Colonic mucosa (tissue), 4 donors: ENCODE data around the gene PFKP. TPM values are rescaled to one million over a fixed set of nuclear protein-coding genes. Genes with fewer than 3 reads are reported as not detected.

Experiments used
- DNase-seq: peaks from one replicate; pipeline ENCODE4 v3.0.0-alpha.2; 2020
- H3K27ac ChIP-seq: fragments of 200-600 bp; one replicate; pipeline ENCODE4 v1.8.0; 2021
- H3K27me3 ChIP-seq: fragments of 200-600 bp; one replicate; pipeline ENCODE4 v1.8.0; 2021
- H3K36me3 ChIP-seq: fragments of 200-600 bp; one replicate; pipeline ENCODE4 v1.8.0; 2021
- H3K4me1 ChIP-seq: fragments of 200-600 bp; one replicate; pipeline ENCODE4 v1.8.0; 2021; ENCODE audit warnings: mild to moderate bottlenecking
- H3K4me3 ChIP-seq: fragments of 200-600 bp; one replicate; pipeline ENCODE4 v1.8.0; 2021
- H3K9ac ChIP-seq, 2 donors: one replicate each; pipeline ENCODE4 v1.7.0; 2013; ENCODE audit warnings: control low read depth in 2 of 2, low read depth in 2 of 2, low read length in 2 of 2
- H3K9me3 ChIP-seq: fragments of 200-600 bp; one replicate; pipeline ENCODE4 v1.8.0; 2021
- intact Hi-C: fragments of 100-400 bp; cut with DNase I; formaldehyde crosslinking; loops from one replicate; pipeline ENCODE4 v1.14.1; 2022
- total RNA-seq, 2 donors: library from RNA; stranded (reverse); fragmentation: NEBNext Ultra II Directional in 1 of 2; extraction: Animal tissue kit (Norgen Biotek cat#: 25700) in 1 of 2; gene quantifications; one replicate each; pipeline ENCODE4 v1.2.1, GENCODE V29; 2021
- TF ChIP-seq, protein P1 (sequence below): fragments of 200-600 bp; IDR thresholded peaks from one replicate; pipeline ENCODE4 v1.8.0; 2022; ENCODE audit warnings: antibody characterized with exemption, mild to moderate bottlenecking
- donor health status: healthy.
- donor health status: DM: no; HTN: no; CAD: no.
- donor health status: DM: no; HTN: no; CAD: no.

PFKP gene
- total RNA-seq, 2 donors from 2014 or later = 134 to 209 TPM

DNA sequence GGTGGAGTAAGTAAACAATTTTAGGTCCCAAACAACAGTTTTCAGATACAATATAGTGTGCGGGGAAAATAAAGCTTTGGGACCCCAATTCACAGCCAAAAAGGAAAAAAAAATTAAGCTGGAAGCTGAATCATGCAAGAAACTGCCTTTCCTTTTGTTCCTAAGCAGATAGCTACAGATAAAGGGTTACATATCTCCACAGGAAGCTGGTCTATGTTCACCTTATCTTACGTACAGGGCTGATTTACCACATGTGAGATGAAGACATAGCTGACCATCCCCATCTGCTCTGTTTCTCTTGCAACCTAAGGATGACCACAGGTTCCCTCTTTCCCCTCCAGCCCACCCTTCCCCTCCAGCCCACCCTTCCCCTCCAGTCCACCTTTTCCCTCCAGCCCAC lies 14.2 kb upstream of the PFKP start:
- no peak for DNase-seq
- intact Hi-C loops = no loop called here

DNA sequence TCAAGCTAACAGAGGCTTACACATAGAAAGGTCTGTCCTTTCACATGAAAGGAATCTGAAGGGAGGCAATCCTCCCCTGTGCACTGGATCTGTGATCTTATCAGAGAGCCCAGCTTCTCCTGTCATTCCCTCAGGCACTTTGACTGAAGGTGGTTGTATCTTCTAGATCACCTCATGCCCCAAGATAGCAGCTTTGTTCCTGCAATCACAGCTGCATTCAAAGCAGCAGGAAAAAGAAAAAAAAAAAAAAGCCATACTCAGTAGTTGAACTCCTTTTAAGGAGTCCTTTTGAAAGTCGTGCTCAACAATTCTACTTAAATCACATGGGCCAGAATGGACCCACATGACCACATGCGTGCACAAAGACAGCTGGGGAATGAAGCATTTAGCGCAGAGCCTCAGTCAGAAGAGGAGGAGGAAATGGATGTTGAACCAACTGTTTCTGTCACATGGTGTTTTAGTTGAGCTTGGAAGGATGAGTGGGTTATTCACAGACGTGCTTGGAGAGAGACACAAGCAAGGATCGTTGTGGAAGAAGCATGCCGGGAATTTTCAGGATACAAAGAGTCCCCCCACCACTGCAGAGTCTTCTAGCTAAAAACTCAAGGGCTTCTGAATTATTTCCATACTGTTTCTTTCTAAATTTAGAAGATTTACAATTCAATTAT lies 13.0 kb upstream of the PFKP start:
- no peaks in the 10 kb centered on the region for H3K36me3 ChIP-seq
- TF ChIP-seq, protein P1, sequence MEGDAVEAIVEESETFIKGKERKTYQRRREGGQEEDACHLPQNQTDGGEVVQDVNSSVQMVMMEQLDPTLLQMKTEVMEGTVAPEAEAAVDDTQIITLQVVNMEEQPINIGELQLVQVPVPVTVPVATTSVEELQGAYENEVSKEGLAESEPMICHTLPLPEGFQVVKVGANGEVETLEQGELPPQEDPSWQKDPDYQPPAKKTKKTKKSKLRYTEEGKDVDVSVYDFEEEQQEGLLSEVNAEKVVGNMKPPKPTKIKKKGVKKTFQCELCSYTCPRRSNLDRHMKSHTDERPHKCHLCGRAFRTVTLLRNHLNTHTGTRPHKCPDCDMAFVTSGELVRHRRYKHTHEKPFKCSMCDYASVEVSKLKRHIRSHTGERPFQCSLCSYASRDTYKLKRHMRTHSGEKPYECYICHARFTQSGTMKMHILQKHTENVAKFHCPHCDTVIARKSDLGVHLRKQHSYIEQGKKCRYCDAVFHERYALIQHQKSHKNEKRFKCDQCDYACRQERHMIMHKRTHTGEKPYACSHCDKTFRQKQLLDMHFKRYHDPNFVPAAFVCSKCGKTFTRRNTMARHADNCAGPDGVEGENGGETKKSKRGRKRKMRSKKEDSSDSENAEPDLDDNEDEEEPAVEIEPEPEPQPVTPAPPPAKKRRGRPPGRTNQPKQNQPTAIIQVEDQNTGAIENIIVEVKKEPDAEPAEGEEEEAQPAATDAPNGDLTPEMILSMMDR = no peak
- intact Hi-C loops = no loop called here
- no peak overlapping the region for H3K27ac ChIP-seq
- H3K9ac ChIP-seq = no peak overlapping the region
- H3K4me1 ChIP-seq = no peaks in the 10 kb centered on the region
- H3K4me3 ChIP-seq = no peak overlapping the region
- no peaks in the 10 kb centered on the region for H3K27me3 ChIP-seq
- DNase-seq = no peak
- no peaks in the 10 kb centered on the region for H3K9me3 ChIP-seq

More for the DNA sequence above, 14.2 kb upstream of the PFKP start:
- Histone ChIP-seq H3K4me1 (no peaks in the 10 kb centered on the region), H3K36me3 (no peaks in the 10 kb centered on the region), H3K4me3 (no peak overlapping the region), H3K27me3 (no peaks in the 10 kb centered on the region), H3K9me3 (no peaks in the 10 kb centered on the region), H3K9ac (no peak overlapping the region), H3K27ac (no peak overlapping the region)
- TF ChIP-seq, protein P1 = no peak

DNA sequence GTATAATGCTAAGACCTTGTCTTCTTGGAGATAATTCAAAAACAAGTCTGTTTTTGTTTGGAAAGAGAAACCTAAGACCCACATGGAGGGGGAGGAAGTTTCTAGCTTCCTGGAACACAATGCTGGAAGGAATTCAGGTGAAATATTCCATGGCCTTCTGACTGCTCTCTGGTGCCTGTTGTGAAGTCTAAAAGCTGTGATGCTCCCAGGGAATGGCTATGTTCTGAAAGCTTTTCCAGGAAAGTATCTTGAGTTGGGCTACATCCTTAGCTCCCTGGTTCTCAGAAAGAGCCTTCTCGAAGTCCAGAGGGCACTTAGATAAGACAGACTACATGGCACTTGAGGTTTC lies 12.5 kb upstream of the PFKP start:
- no peaks in the 10 kb centered on the region for H3K27me3 ChIP-seq
- no peak overlapping the region for H3K27ac ChIP-seq
- intact Hi-C loops = no loop called here
- no peak overlapping the region for H3K9ac ChIP-seq
- no peaks in the 10 kb centered on the region for H3K36me3 ChIP-seq
- H3K9me3 ChIP-seq = no peaks in the 10 kb centered on the region
- DNase-seq = no peak
- TF ChIP-seq, protein P1 = no peak
- H3K4me3 ChIP-seq = no peak overlapping the region
- H3K4me1 ChIP-seq = no peaks in the 10 kb centered on the region

DNA sequence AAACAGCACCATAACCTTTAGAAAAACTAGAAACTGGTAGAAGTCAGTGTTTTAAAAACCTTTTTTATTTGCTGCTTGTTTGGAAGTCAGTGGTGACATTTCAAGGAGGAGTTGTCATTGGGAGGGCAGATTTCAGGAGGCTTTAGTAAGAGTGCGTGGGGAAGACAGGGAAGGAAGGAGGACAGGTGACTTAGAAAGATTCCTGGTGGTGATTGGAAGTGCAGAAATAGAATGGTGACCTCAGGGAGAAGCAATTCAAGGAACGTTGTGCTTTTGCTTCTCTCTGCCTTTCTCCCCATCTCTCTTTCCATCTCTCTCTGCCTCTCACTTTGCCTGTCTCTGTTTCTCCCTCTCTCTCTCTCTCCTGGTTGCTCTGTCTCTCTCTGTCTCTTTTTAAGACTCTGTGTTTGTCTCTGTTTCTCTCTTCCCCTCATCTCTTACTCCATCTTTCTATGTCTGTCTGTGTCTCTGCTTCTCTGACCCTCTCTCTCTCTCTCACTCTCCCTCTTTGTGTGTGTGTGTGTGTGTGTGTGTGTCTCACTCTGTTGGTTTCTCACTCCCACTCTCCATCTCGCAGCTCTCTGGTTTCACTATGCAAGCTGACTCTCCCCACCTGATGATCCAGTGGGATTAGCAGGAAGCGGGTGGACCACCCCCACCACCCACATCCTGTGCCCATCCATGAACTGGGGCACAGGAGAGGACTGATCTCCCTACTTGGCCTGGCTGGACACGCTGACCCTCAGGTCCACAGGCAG lies 10.9 kb upstream of the PFKP start:
- intact Hi-C loops = no loop called here
- no peaks in the 10 kb centered on the region for H3K4me1 ChIP-seq
- no peaks in the 10 kb centered on the region for H3K9me3 ChIP-seq
- DNase-seq = no peak
- no peaks in the 10 kb centered on the region for H3K36me3 ChIP-seq
- no peak overlapping the region for H3K9ac ChIP-seq
- no peak overlapping the region for H3K4me3 ChIP-seq
- TF ChIP-seq, protein P1 = no peak
- no peaks in the 10 kb centered on the region for H3K27me3 ChIP-seq
- no peak overlapping the region for H3K27ac ChIP-seq

DNA sequence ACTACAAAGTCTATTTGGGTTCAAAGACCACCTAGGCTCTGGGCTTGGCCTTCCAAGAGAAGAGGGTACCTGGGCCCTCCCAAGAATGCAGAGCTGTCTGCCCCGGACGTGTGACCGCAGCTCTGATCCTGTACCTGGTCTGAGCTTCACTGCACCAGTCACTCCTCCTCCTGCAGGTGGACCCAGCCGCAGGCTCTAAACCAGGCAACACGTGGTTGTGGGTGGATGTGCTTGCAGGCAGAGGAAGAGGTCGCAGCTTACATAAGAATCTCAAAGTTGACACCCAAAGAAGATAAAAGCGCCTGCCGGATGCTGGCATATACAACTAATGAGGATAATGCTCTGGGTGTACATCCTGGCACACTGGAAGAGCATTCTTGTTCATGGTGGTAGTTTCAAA lies 9.4 kb upstream of the PFKP start:
- Histone ChIP-seq H3K4me3 (no peak overlapping the region), H3K27me3 (no peaks in the 10 kb centered on the region), H3K9ac (no peak overlapping the region), H3K4me1 (no peaks in the 10 kb centered on the region), H3K36me3 (no peaks in the 10 kb centered on the region), H3K27ac (no peak overlapping the region), H3K9me3 (no peaks in the 10 kb centered on the region)
- intact Hi-C loops = no loop called here
- no peak for DNase-seq
- TF ChIP-seq, protein P1 = no peak
